22Rv1 (cell line): Measurements from ENCODE around the gene PDGFRA.

ENCODE experiments used
- H3K27ac ChIP-seq: fragments of 450-650 bp; 2 replicates; pipeline ENCODE4 v1.5.1; 2017
- CTCF ChIP-seq: fragments of 450-650 bp; IDR thresholded peaks from 2 replicates; pipeline ENCODE4 v1.5.1; 2017; ENCODE audit warnings: mild to moderate bottlenecking
- ZFX ChIP-seq: fragments of 450-650 bp; IDR thresholded peaks from 2 replicates; pipeline ENCODE4 v1.6.1; 2017; ENCODE audit warnings: antibody characterized with exemption, borderline replicate concordance

The PDGFRA gene

GRCh38 chr4:54282837-54283236 lies 53.7 kb downstream of the PDGFRA start:
- TF ChIP-seq CTCF (no peak), ZFX (no peak)
- H3K27ac ChIP-seq = no peak overlapping the region

- H3K27ac ChIP-seq = no peak overlapping the region
- no peak for TF ChIP-seq ZFX
- TF ChIP-seq CTCF = no peak
These were observed 60.2 kb downstream of the PDGFRA start for GRCh38 chr4:54289316-54289715.

GRCh38 chr4:54290980-54291379 lies 61.9 kb downstream of the PDGFRA start:
- TF ChIP-seq CTCF = no peak
- TF ChIP-seq ZFX = no peak
- no peak overlapping the region for H3K27ac ChIP-seq

- TF ChIP-seq ZFX (no peak), CTCF (no peak)
- no peak overlapping the region for H3K27ac ChIP-seq
These were observed 67.6 kb downstream of the PDGFRA start for GRCh38 chr4:54296548-54297203.

GRCh38 chr4:54308110-54308509 lies 79.0 kb downstream of the PDGFRA start:
- TF ChIP-seq CTCF (no peak), ZFX (no peak)
- H3K27ac ChIP-seq = no peak overlapping the region

GRCh38 chr4:54315561-54316538 lies 86.8 kb downstream of the PDGFRA start:
- H3K27ac ChIP-seq = no peak overlapping the region
- TF ChIP-seq ZFX (no peak), CTCF (no peak)

- TF ChIP-seq CTCF (no peak), ZFX (no peak)
- H3K27ac ChIP-seq = no peak overlapping the region
These were observed 88.6 kb downstream of the PDGFRA start for GRCh38 chr4:54317690-54318089.
